AG08395 (cell line): ENCODE data around the gene ZNF124.
A peak's percentile ranks its signal among the peaks of the same experiment; 100 is the strongest.
"Not testable (repeated sequence)": the region's sequence is repeated elsewhere in the genome, so short reads cannot be mapped to it uniquely, and the experiment has no call there.

Experiments
- DNase-seq: peaks from one replicate; pipeline ENCODE4 v3.0.0; 2012; ENCODE audit warnings: mixed read lengths, low spot score

Gene ZNF124

DNA sequence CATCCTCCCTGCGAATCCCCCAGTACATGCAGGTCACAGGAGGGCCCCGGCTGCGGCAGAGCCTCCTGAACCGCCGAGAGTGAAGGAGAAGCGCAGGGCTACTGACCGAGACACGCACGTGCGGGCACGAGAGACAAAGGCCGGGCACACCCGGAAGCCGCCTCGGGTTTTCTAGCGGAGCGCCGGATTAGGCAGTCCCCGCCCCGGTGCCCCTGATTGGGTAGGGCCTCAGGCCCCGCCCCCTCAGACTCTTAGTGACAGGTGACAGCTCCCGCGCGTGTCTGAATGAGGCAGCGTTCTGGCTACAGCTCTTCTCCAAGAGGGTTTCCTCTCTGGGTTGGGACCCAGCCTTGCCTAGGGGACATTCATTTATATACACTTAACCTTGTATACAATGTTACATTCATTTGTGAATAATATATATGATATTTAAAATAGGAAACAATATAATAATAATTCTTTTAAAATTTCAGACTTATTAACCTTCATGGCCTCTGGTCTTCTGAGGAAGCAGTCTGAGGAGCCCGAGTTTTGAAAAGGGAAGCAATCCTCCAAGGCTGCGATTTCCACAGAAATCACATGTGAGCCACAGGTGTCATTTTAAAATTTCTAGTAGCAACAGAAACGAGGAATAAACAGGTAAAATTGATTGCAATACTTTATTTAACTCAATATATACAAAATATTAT is at the start of gene ZNF124:
Gene ZNF124 (minus strand): TSS at position 146 of the 689 bp plus-strand sequence. CDS start 143 bp downstream, at position 3.
- not testable (repeated sequence) for DNase-seq

DNA sequence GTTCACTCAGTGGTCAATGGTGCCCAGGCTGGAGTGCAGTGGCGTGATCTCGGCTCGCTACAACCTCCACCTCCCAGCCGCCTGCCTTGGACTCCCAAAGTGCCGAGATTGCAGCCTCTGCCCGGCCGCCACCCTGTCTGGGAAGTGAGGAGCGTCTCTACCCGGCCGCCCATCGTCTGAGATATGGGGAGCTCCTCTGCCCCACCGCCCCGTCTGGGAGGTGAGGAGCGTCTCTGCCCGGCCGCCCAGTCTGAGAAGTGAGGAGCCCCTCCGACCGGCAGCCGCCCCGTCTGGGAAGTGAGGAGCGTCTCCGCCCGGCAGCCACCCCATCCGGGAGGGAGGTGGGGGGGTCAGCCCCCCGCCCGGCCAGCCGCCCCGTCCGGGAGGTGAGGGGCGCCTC is 48.5 kb upstream of the ZNF124 start:
- DNase-seq, result not testable (repeated sequence)

GRCh38 chr1:247218121-247218651 is 46.4 kb upstream of the ZNF124 start:
- no peak for DNase-seq

GRCh38 chr1:247216261-247216660 is 44.4 kb upstream of the ZNF124 start:
- no peak for DNase-seq

DNA sequence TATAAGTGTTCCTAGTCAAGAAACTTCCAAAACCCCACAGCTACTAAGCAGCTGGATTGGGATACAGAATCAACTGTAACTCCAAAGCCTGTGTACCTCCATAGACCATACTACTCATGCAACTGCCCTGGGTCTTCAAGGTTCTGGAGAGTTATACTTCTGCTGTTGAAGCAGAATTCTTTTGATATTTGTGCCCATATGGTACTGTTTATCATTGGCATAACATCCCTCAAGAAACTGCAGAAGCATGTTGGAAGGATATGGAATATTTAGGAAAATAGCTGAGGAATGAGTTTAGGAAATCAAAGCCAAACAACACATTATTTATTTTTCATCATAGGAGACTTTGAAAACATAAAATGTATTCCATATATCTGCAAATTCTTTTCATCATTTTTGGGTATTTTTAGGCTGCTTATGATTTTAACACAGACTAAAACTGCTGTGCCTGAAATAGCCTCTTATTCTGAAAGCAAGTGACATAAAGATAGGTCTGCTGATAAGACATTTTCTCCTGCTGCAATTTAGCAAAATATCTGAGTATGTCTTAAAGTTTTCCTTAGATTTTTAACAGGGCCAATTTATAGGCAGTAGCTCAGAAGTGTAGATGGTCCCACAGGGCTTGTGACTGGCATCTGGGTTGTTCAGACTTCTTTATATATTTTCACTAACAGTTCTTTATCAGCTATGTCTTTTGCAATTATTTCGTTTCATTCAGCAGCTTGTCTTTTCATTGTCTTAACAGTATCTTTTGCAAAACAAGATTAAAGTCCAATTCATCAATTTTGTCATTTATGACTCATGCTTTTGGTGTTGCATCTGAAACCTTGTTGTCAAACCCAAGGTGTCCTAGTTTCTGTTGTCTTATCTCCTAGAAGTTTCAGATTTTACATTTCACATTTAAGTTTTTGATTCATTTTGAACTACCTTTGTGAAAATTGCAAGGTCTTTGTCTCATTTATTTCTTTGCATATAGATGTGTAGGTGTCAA is 41.1 kb upstream of the ZNF124 start:
- no peak for DNase-seq

GRCh38 chr1:247212012-247212411 is 40.2 kb upstream of the ZNF124 start:
- no peak for DNase-seq

GRCh38 chr1:247211339-247211738 is 39.5 kb upstream of the ZNF124 start:
- DNase-seq, result no peak

- DNase-seq, result peak; percentile 98
These were observed 38.7 kb upstream of the ZNF124 start for GRCh38 chr1:247210376-247211117.

- no peak for DNase-seq
These were observed 38.2 kb upstream of the ZNF124 start for GRCh38 chr1:247210062-247210375.

DNA sequence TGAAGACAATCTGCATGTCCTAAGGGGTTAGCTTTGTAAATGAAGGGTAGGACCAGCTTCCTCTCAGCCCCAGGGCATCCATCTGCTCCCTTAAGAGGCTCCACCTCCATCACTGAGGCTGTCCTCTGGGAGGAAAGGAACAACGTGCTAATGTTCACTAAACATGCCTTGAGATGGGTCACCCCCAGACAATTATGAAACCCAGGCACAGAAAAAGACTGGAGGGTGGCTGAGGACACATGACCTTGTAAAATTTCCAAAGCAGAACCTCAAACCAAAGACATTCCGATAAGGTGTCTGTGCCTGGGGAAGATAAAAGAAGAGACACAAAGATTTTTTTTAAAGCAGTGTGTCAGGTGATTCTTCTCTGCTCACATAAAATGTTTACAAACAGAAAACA is 37.6 kb upstream of the ZNF124 start:
- peak; percentile 3 for DNase-seq

GRCh38 chr1:247204177-247204647 is 32.4 kb upstream of the ZNF124 start:
- DNase-seq, result no peak

- no peak for DNase-seq
These were observed 27.0 kb upstream of the ZNF124 start for GRCh38 chr1:247198781-247199180.

GRCh38 chr1:247193958-247194357 is 22.1 kb upstream of the ZNF124 start:
- DNase-seq, result no peak

DNA sequence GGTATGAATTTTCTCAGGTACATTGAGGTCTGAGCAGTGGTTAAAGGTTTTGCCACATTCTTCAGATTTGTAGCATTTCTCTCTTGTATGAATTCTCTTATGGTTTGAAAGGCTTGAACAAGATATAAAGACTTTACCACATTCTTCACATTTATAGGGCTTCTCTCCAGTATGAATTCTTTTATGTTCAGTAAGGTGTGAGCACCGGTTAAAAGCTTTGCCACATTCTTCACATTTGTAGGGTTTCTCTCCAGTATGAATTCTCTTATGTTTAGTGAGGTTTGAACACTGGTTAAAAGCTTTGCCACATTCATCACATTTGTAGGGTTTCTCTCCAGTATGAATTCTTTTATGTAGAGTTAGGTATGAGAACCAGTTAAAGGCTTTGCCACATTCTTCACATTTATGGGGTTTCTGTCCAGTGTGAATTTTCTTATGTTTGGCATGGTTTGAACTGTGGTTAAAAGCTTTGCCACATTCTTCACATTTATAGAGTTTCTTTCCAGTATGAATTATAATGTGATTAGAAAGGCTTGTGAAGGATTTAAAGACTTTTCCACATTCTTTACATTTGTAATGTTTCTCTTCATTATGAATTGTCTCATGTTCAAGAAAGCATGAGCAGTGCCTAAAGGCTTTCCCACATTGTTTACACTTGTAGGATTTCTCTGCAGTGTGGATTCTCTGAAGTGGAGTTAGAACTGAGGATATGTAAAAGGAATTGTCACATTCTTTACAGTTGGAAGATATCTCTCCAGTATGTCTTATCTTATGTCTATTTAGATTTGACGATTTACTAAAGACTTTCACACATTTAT is 18.4 kb upstream of the ZNF124 start:
- DNase-seq, result no peak

DNA sequence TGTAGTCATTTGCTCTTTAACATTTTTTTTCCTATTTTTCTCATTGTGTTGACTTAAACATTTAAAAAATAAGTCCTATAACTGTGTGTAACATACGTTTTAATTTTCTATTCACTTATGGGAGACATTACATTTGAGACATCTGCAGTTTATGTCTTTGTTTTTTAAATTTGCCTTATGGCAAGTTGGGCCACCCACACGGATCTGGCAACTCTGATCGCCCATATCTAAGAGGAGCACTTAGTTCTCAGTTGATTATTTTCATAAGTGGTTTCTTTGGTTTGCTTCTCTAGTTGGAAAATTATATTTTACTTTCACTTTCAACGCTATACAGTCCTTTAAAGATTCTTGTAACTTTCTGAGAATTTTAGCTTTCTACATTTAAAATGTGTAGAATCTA is 13.8 kb upstream of the ZNF124 start:
- no peak for DNase-seq

DNA sequence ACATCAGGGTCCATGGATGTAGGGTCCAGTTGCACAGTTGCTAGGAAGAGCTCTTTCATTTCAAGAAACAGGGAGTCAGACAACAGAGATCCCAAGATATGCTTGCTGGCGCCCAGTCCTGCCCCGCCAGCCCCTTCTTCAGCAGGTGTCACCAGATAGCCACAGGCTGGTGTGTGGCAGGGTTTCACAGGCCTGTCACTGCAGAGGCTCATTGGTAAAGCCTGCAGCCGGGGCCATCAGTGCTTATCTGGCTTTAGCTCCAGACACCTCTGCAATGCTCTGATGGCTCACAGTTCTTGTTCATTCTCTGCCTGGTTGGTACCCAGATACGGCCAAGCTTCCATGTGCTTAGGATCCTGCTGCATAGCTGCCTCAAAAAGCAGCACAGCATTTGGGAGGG is 12.4 kb upstream of the ZNF124 start:
- DNase-seq, result no peak

- DNase-seq, result no peak
These were observed 11.2 kb upstream of the ZNF124 start for GRCh38 chr1:247182994-247183393.

DNA sequence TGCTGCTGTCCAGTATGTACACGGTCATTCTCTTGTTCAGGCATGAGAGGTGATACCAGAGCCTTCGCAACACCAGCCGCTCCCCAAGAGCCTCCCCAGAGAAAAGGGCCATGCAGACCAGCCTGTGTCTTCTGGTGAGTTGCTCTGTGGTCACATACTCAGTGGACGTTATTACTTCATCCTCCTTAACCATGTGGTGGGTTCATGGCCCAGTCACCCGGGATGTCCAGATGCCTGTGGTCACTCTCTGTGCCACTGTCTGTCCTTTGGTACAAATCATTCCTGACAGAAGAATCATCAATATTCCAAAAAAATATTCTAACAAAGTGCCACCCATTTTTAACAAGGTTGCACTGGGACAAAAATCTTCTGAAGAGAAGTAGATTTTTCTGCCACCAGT is 8.8 kb upstream of the ZNF124 start:
- no peak for DNase-seq

DNA sequence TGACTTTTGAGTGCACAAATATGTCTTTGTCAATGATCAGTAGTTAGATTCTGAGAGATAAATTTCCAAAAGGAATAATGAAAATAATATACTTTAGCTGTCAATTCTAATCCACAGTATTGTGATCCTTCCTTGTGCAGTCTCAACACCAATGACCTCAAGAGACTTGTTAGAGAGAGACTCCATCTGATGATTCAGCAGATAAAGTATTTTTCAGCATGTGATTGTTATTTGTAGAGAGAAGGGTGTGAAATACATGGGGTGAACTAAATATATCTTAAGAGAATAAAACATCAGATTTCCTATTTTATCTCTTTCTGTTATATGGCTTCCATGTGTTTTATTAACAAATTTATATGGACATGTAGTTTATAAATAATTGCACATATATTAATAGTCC is 5.9 kb upstream of the ZNF124 start:
- DNase-seq, result no peak

- DNase-seq, result no peak
These were observed 3.6 kb upstream of the ZNF124 start for GRCh38 chr1:247175458-247175857.

DNA sequence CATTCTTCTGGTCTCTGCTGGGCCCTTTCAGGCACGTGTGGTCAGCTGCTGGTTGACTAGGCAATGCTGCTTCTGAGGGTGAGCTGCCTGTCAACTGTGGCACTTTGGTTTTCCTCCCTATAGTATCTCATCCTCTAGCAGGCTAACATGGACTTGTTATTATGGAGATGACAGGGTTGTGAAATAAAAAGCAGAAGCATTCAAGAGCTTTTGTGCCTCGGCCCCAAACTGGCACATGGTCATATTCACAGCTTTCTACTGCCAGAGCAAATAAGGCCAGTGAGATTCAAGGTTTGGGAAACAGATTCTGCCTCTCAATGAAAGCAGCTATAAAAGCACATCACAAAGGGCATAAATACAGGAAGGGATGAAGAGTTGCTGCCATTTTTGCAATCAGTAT is 1.6 kb upstream of the ZNF124 start:
- no peak for DNase-seq
